Tibial artery (tissue), 4 donors: ENCODE results near the gene ZNF549.

ENCODE experiments used
- DNase-seq, 2 donors: peaks; one replicate each; pipeline ENCODE4 v3.0.0-alpha.2; 2019
- H3K27ac ChIP-seq, 2 donors: fragments of 200-600 bp; sonication (generic) in 1 of 2; 1 replicate in 1 of 2; 2 replicates in 1 of 2; pipeline ENCODE4 v1.5.1; 2018 to 2019; ENCODE audit warnings: mild to moderate bottlenecking in 1 of 2
- H3K27me3 ChIP-seq, 2 donors: fragments of 200-600 bp; sonication (generic) in 1 of 2; one replicate each; pipeline versions ENCODE4 v1.5.1 to v1.6.0; 2016 to 2019
- H3K36me3 ChIP-seq, 3 donors: fragments of 200-600 bp; sonication (generic) in 2 of 3; one replicate each; pipeline ENCODE4 v1.5.1; 2016 to 2019; ENCODE audit warnings: mild to moderate bottlenecking in 2 of 3
- H3K4me1 ChIP-seq, 4 donors: fragments of 200-600 bp; sonication (generic) in 2 of 4; 1 replicate in 3 of 4; 2 replicates in 1 of 4; pipeline ENCODE4 v1.5.1; 2016 to 2019
- H3K4me3 ChIP-seq, 2 donors: fragments of 200-600 bp; sonication (generic) in 1 of 2; 1 replicate in 1 of 2; 2 replicates in 1 of 2; pipeline ENCODE4 v1.5.1; 2018 to 2019; ENCODE audit warnings: mild to moderate bottlenecking in 2 of 2
- H3K9me3 ChIP-seq, 3 donors: fragments of 200-600 bp; sonication (generic) in 1 of 3; one replicate each; pipeline ENCODE4 v1.5.1; 2016 to 2019
- CTCF ChIP-seq, 2 experiments: fragments of 200-600 bp in 1 of 2; fragments of 450-650 bp in 1 of 2; IDR thresholded peaks; one replicate each; pipeline ENCODE4 v1.5.1; 2017 to 2019; ENCODE audit warnings: antibody characterized with exemption in 2 of 2, mild to moderate bottlenecking in 1 of 2, moderate library complexity in 1 of 2
- intact Hi-C: fragments of 100-400 bp; cut with DNase I; formaldehyde crosslinking; loops from one replicate; pipeline ENCODE4 v1.15.0; 2023; ENCODE audit warnings: low total_unique reads

Gene ZNF549

GRCh38 chr19:57576661-57577060 is 49.5 kb downstream of the ZNF549 start:
- intact Hi-C loops, result loop anchor here (10.0 kb wide), 1 partner anchor 578 kb away; the partner anchor contains the start of gene ZNF329
- H3K36me3 ChIP-seq, result peaks cover 53 to 61% (median 57%) of the 10 kb centered on the region in 3 donors
- H3K4me3 ChIP-seq, result no peak overlapping the region
- H3K4me1 ChIP-seq, result peaks cover 0 to 12% (median 7%) of the 10 kb centered on the region in 4 donors
- H3K27ac ChIP-seq, result no peak overlapping the region
- DNase-seq, result no peak
- peaks cover 14 to 61% (median 53%) of the 10 kb centered on the region in 3 donors for H3K9me3 ChIP-seq
- no peaks in the 10 kb centered on the region for H3K27me3 ChIP-seq
- TF ChIP-seq CTCF (IDR thresholded peaks at IDR 0.05), result no peak

GRCh38 chr19:57578487-57579205 is 51.5 kb downstream of the ZNF549 start, which contains the start of gene ZNF416:
Gene ZNF416 (minus strand): TSS chr19:57578911. CDS start chr19:57578704, 207 bp downstream.
- Histone ChIP-seq H3K27me3 (no peaks in the 10 kb centered on the region), H3K36me3 (peaks cover 33 to 42% (median 37%) of the 10 kb centered on the region in 3 donors), H3K27ac (peak within 1 kb of the TSS; percentile 65 to 67), H3K4me1 (peaks cover 0 to 19% (median 13%) of the 10 kb centered on the region in 4 donors), H3K4me3 (peak within 1 kb of the TSS; percentile 72 to 73), H3K9me3 (peaks cover 8 to 51% (median 33%) of the 10 kb centered on the region in 3 donors)
- intact Hi-C loops, result loop anchor here (10.0 kb wide), 1 partner anchor 576 kb away; the partner anchor contains the start of gene ZNF329
- TF ChIP-seq CTCF (IDR thresholded peaks at IDR 0.05), result no peak
- peak; percentile 97 to 98 for DNase-seq

DNA sequence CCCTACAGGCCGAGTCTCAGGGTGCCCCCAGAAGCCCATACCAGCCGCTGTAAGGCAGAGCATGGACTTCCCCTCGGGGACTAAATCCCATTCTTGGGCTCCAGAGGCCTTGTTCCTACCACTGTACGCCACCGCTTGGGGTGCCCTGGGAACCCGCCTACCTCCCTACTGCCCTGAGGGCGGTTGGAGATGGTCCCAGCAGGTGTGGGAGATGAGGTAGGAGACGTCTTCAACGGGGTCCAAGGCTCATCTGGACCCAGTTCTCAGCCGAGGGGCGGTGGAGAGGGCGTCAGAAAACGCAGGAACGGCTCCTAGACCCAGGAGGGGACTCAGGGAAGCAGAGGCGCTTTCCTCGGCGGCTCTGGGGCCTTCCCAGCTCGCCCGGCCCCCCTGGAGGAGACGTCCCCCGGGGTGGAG is 56.0 kb downstream of the ZNF549 start:
- peaks cover 2 to 39% (median 11%) of the 10 kb centered on the region in 3 donors for H3K9me3 ChIP-seq

GRCh38 chr19:57583521-57584416 is 56.6 kb downstream of the ZNF549 start, which contains the start of gene ZIK1:
Gene ZIK1 (plus strand): TSS chr19:57584145. CDS start chr19:57584357, 212 bp downstream.
- Histone ChIP-seq H3K4me1 (peaks cover 0 to 22% (median 11%) of the 10 kb centered on the region in 4 donors), H3K9me3 (peaks cover 8 to 46% (median 17%) of the 10 kb centered on the region in 3 donors), H3K27ac (peak within 1 kb of the TSS in 1 of 2 donors; percentile 19), H3K4me3 (peak within 1 kb of the TSS; percentile 54 to 55), H3K36me3 (peaks cover 27 to 28% (median 28%) of the 10 kb centered on the region in 3 donors), H3K27me3 (no peaks in the 10 kb centered on the region)
- intact Hi-C loops, result no loop called here
- DNase-seq, result peak; percentile 84 to 91
- no peak for TF ChIP-seq CTCF (IDR thresholded peaks at IDR 0.05)

More for the DNA sequence above, 56.0 kb downstream of the ZNF549 start:
- TF ChIP-seq CTCF (IDR thresholded peaks at IDR 0.05), result no peak
- Histone ChIP-seq H3K4me3 (peak overlapping the region; percentile 54 to 55), H3K27ac (no peak overlapping the region), H3K4me1 (peaks cover 0 to 25% (median 13%) of the 10 kb centered on the region in 4 donors), H3K36me3 (peaks cover 20 to 21% (median 21%) of the 10 kb centered on the region in 3 donors), H3K27me3 (no peaks in the 10 kb centered on the region)
- intact Hi-C loops, result no loop called here
- no peak for DNase-seq

DNA sequence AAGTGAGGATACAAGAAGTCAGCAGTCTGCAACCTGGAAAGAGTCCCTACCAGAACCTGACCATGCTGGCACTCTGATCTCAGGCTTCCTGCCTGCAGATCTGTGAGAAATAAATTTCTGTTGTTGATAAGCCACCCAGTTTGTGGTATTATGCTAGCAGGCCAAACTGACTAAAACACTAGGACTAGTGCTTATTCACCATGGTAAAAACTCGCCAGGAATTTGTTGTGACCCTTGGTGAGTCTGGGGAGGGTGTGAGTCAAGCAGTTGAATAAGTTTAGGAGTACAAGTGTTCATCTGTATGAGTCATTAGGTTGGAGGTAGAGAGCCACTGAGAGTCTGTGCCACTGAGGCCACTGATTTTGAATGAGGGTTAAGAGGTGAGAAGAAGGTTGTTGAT is 60.4 kb downstream of the ZNF549 start:
- no peak for TF ChIP-seq CTCF (IDR thresholded peaks at IDR 0.05)
- Histone ChIP-seq H3K36me3 (peaks cover 59 to 66% (median 62%) of the 10 kb centered on the region in 3 donors), H3K9me3 (peaks cover 15 to 84% (median 55%) of the 10 kb centered on the region in 3 donors)

More for the DNA sequence above, 60.4 kb downstream of the ZNF549 start:
- intact Hi-C loops, result no loop called here
- H3K27ac ChIP-seq, result no peak overlapping the region
- no peak overlapping the region for H3K4me3 ChIP-seq
- H3K4me1 ChIP-seq, result peaks cover 0 to 19% (median 11%) of the 10 kb centered on the region in 4 donors
- DNase-seq, result no peak
- no peaks in the 10 kb centered on the region for H3K27me3 ChIP-seq
